Kidney capillary endothelial cell (primary cell): ENCODE results near the gene MALT1.
"Not testable (repeated sequence)": the region's sequence is repeated elsewhere in the genome, so short reads cannot be mapped to it uniquely, and the experiment has no call there.

Source experiments
- DNase-seq: peaks from one replicate; pipeline ENCODE4 v3.0.0-alpha.2; 2018; ENCODE audit warnings: low spot score

The MALT1 gene

GRCh38 chr18:58772161-58772560 is 100.9 kb downstream of the MALT1 start:
- no peak for DNase-seq

- no peak for DNase-seq
Observed at GRCh38 chr18:58776084-58776483, 104.8 kb downstream of the MALT1 start.

GRCh38 chr18:58776541-58776940 is 105.3 kb downstream of the MALT1 start:
- not testable (repeated sequence) for DNase-seq

- no peak for DNase-seq
Observed at GRCh38 chr18:58777471-58777870, 106.2 kb downstream of the MALT1 start.

- DNase-seq: no peak
Observed at GRCh38 chr18:58779529-58779928, 108.3 kb downstream of the MALT1 start.

GRCh38 chr18:58780045-58780444 is 108.8 kb downstream of the MALT1 start:
- no peak for DNase-seq

GRCh38 chr18:58781627-58782194 is 110.4 kb downstream of the MALT1 start:
- DNase-seq: peak; percentile 79

- no peak for DNase-seq
Observed at GRCh38 chr18:58784601-58785137, 113.4 kb downstream of the MALT1 start.

- peak; percentile 87 for DNase-seq
Observed at GRCh38 chr18:58785171-58785805, 114.0 kb downstream of the MALT1 start.

- no peak for DNase-seq
Observed at GRCh38 chr18:58785870-58786269, 114.6 kb downstream of the MALT1 start.

- DNase-seq: no peak
Observed at GRCh38 chr18:58787536-58788149, 116.4 kb downstream of the MALT1 start.

- DNase-seq: no peak
Observed at GRCh38 chr18:58788470-58788869, 117.2 kb downstream of the MALT1 start.

- peak; percentile 98 for DNase-seq
Observed at GRCh38 chr18:58788971-58789875, 118.0 kb downstream of the MALT1 start.

GRCh38 chr18:58789876-58790240 is 118.6 kb downstream of the MALT1 start:
- no peak for DNase-seq

- no peak for DNase-seq
Observed at GRCh38 chr18:58792086-58792485, 120.8 kb downstream of the MALT1 start.

- DNase-seq: no peak
Observed at GRCh38 chr18:58793361-58793760, 122.1 kb downstream of the MALT1 start.

GRCh38 chr18:58796220-58796619 is 125.0 kb downstream of the MALT1 start:
- DNase-seq: no peak

GRCh38 chr18:58800582-58800981 is 129.3 kb downstream of the MALT1 start:
- no peak for DNase-seq

- no peak for DNase-seq
Observed at GRCh38 chr18:58802959-58803358, 131.7 kb downstream of the MALT1 start.

GRCh38 chr18:58803978-58804377 is 132.7 kb downstream of the MALT1 start:
- no peak for DNase-seq
